PC-3 (cell line): ENCODE results near the gene ELMO3. TPM values are rescaled to one million over a fixed set of nuclear protein-coding genes. Genes with fewer than 3 reads are reported as not detected.

Experiments used
- ATAC-seq: fragments of 200-7000 bp; cut with Tn5 transposase; 2 replicates; pipeline ENCODE4 v1.9.1; 2020; ENCODE audit warnings: mild to moderate bottlenecking, moderate library complexity
- BruUV-seq: library from RNA; stranded (reverse); fragments of 400-500 nt; replicated peaks from 2 replicates; lab custom pipeline; 2021; lab: Mats Ljungman, UMichigan
- CTCF ChIA-PET: fragments of 300-600 bp; sonication (Branson Sonifier 250); formaldehyde crosslinking; loops from one replicate; lab custom pipeline; 2022; ENCODE audit warnings: antibody characterized with exemption; lab: Charles Lee
- POLR2A ChIA-PET: fragments of 300-600 bp; sonication (Branson Sonifier 250); formaldehyde crosslinking; loops from one replicate; lab custom pipeline; 2022; ENCODE audit warnings: antibody characterized with exemption; ENCODE audit not compliant: unreplicated experiment; lab: Charles Lee
- DNase-seq: peaks from one replicate; pipeline ENCODE4 v3.0.0-alpha.2; 2015
- H2AFZ ChIP-seq: fragments of 300-600 bp; sonication (generic); 2 replicates; pipeline ENCODE4 v1.6.0; 2016; ENCODE audit warnings: antibody characterized with exemption, low read length
- H3F3A ChIP-seq: fragments of 300-600 bp; sonication (generic); one replicate; pipeline ENCODE4 v1.6.0; 2017; ENCODE audit warnings: antibody characterized with exemption, low read length, control low read depth, mild to moderate bottlenecking; ENCODE audit not compliant: unreplicated experiment
- H3K27ac ChIP-seq: fragments of 300-600 bp; sonication (generic); 2 replicates; pipeline ENCODE4 v1.5.1; 2016; ENCODE audit warnings: mild to moderate bottlenecking, low read length
- H3K27me3 ChIP-seq: fragments of 300-600 bp; sonication (generic); 2 replicates; pipeline ENCODE4 v1.6.1; 2016; ENCODE audit warnings: low read length, mixed read lengths
- H3K36me3 ChIP-seq: fragments of 300-600 bp; sonication (generic); 2 replicates; pipeline ENCODE4 v1.6.1; 2016; ENCODE audit warnings: low read depth, mixed run types, low read length, mixed read lengths
- H3K4me1 ChIP-seq: fragments of 300-600 bp; sonication (generic); 2 replicates; pipeline ENCODE4 v1.5.1; 2016; ENCODE audit warnings: low read length; ENCODE audit not compliant: insufficient read depth
- H3K4me2 ChIP-seq: fragments of 300-600 bp; sonication (generic); 2 replicates; pipeline ENCODE4 v1.6.0; 2016; ENCODE audit warnings: low read length
- H3K4me3 ChIP-seq: fragments of 300-600 bp; sonication (generic); 2 replicates; pipeline ENCODE4 v1.5.1; 2016; ENCODE audit warnings: mild to moderate bottlenecking, low read length, mixed read lengths
- H3K79me2 ChIP-seq: fragments of 300-600 bp; sonication (generic); 2 replicates; pipeline ENCODE4 v1.6.1; 2017; ENCODE audit warnings: low read length, mixed read lengths
- H3K9ac ChIP-seq: fragments of 300-600 bp; sonication (generic); 2 replicates; pipeline ENCODE4 v1.6.0; 2016; ENCODE audit warnings: mild to moderate bottlenecking, low read length
- H3K9me2 ChIP-seq: fragments of 300-600 bp; sonication (generic); replicated peaks from 2 replicates; pipeline ENCODE4 v1.6.1; 2016; ENCODE audit warnings: mixed run types, low read length, mixed read lengths
- H3K9me3 ChIP-seq: fragments of 300-600 bp; sonication (generic); 2 replicates; pipeline ENCODE4 v1.6.1; 2016; ENCODE audit warnings: low read length, mixed read lengths
- H4K20me1 ChIP-seq: fragments of 300-600 bp; sonication (generic); 2 replicates; pipeline ENCODE4 v1.6.1; 2016; ENCODE audit warnings: low read length, mixed read lengths
- EZH2 ChIP-seq: fragments of 300-600 bp; sonication (generic); IDR thresholded peaks from one replicate; pipeline ENCODE4 v1.6.1; 2017; ENCODE audit warnings: antibody characterized with exemption, mild to moderate bottlenecking, low read length; ENCODE audit not compliant: unreplicated experiment
- EZH2phosphoT487 ChIP-seq: fragments of 300-600 bp; sonication (generic); IDR thresholded peaks from 2 replicates; pipeline ENCODE4 v1.6.1; 2018; ENCODE audit warnings: mild to moderate bottlenecking, antibody characterized with exemption, low read length, borderline replicate concordance
- intact Hi-C: fragments of 100-400 bp; cut with micrococcal nuclease; formaldehyde crosslinking; loops from 2 replicates; pipeline ENCODE4 v1.9.0; 2023
- total RNA-seq: library from RNA; depleted of rRNA; stranded (reverse); fragments of >200 nt; gene quantifications from 2 replicates; pipeline ENCODE4 v1.2.3, GENCODE V29; 2014
- TF ChIP-seq, protein P1 (sequence below): fragments of 300-600 bp; sonication (generic); conservative IDR thresholded peaks from 2 replicates; pipeline ENCODE4 v1.5.1; 2017; ENCODE audit warnings: antibody characterized with exemption, low read depth, mild to moderate bottlenecking, low read length

The ELMO3 gene
- total RNA-seq, 1 experiment from 2014 or later, result 2.2 TPM

DNA sequence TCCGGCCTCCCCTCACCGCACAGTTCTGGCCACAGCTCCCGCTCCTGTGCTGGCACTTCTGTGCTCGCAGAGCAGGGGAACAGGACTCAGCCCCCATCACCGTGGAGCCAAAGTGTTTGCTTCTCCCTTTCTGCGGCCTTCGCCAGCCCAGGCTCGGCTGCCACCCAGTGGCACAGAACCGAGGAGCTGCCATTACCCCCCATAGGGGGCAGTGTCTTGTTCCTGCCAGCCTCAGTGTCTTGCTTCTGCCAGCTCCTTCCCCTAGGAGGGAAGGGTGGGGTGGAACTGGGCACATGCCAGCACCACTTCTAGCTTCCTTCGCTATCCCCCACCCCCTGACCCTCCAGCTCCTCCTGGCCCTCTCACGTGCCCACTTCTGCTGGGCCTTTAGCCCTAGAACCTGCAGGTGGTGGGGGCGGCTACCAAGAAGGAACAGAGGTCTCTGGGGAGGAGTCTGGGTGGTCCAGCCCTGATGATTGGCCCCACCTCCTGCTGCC, 645 bp upstream of the ELMO3 start:
- POLR2A ChIA-PET, result interaction anchor here (0.6 kb wide), 2 partner anchors 70 to 1498 kb away, joined by 4 to 15 read pairs; no protein-coding TSS in a partner anchor
- no peaks in the 10 kb centered on the region; the same call in none of the 2 replicates for H4K20me1 ChIP-seq
- BruUV-seq, result no TSS peak
- intact Hi-C loops, result loop anchor here (10.0 kb wide), 1 partner anchor 47 kb away; the partner anchor contains the start of genes FHOD1 and SLC9A5
- no peak overlapping the region for H2AFZ ChIP-seq
- CTCF ChIA-PET, result interaction anchor here (0.9 to 2.3 kb wide), 3 partner anchors 29 to 49 kb away, joined by 3 to 9 read pairs (median 5); partner anchors contain the start of gene TMEM208
- no peak overlapping the region for H3K9ac ChIP-seq
- H3K9me3 ChIP-seq, result no peaks in the 10 kb centered on the region
- H3K9me2 ChIP-seq, result no peaks in the 10 kb centered on the region
- no peak overlapping the region for H3K4me2 ChIP-seq
- TF ChIP-seq EZH2, result no peak
- TF ChIP-seq, protein P1, sequence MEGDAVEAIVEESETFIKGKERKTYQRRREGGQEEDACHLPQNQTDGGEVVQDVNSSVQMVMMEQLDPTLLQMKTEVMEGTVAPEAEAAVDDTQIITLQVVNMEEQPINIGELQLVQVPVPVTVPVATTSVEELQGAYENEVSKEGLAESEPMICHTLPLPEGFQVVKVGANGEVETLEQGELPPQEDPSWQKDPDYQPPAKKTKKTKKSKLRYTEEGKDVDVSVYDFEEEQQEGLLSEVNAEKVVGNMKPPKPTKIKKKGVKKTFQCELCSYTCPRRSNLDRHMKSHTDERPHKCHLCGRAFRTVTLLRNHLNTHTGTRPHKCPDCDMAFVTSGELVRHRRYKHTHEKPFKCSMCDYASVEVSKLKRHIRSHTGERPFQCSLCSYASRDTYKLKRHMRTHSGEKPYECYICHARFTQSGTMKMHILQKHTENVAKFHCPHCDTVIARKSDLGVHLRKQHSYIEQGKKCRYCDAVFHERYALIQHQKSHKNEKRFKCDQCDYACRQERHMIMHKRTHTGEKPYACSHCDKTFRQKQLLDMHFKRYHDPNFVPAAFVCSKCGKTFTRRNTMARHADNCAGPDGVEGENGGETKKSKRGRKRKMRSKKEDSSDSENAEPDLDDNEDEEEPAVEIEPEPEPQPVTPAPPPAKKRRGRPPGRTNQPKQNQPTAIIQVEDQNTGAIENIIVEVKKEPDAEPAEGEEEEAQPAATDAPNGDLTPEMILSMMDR, result peak; percentile 70
- ATAC-seq, result peak; percentile 77
- H3K79me2 ChIP-seq, result peaks cover 17% of the 10 kb centered on the region
- peak; percentile 30 for DNase-seq
- peaks cover 6% of the 10 kb centered on the region for H3K4me1 ChIP-seq
- H3K27me3 ChIP-seq, result no peaks in the 10 kb centered on the region
- no peak overlapping the region for H3K27ac ChIP-seq
- no peaks in the 10 kb centered on the region for H3F3A ChIP-seq
- H3K4me3 ChIP-seq, result no peak overlapping the region
- H3K36me3 ChIP-seq, result peaks cover 18% of the 10 kb centered on the region; the same call in 1 of the 2 replicates

DNA sequence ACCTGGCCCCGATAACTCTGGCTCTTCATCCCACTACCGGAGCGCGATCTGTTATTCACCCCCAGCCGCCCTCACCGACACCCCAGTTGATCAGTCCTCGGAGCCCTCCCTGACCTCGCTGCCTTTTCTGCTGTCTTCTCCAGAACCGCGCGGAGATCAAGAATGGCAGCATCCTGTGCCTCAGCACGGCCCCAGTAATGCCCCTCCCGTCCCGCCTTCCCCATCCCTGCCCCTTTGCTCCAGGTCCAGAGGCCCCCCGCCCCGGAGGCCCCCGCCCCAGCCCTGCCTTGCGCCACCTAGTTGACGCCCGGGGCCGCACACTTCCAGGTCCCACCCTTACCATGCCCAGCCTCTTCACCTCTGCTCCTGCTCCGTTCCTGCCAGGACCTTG, 872 bp downstream of the ELMO3 start:
- no peaks in the 10 kb centered on the region for H3F3A ChIP-seq
- H3K9me2 ChIP-seq, result no peaks in the 10 kb centered on the region
- no peaks in the 10 kb centered on the region; the same call in 1 of the 2 replicates for H4K20me1 ChIP-seq
- ChIA-PET CTCF (no interaction called here), POLR2A (no interaction called here)
- H3K36me3 ChIP-seq, result peaks cover 12% of the 10 kb centered on the region; the same call in 1 of the 2 replicates
- no peak overlapping the region for H3K4me2 ChIP-seq
- H3K4me1 ChIP-seq, result no peaks in the 10 kb centered on the region
- no peak for DNase-seq
- H3K79me2 ChIP-seq, result peaks cover 2% of the 10 kb centered on the region; the same call in 1 of the 2 replicates
- no peak for ATAC-seq
- H3K27me3 ChIP-seq, result no peaks in the 10 kb centered on the region
- H3K4me3 ChIP-seq, result no peak overlapping the region
- no TSS peak for BruUV-seq
- no peaks in the 10 kb centered on the region for H3K9me3 ChIP-seq
- no peak overlapping the region for H3K27ac ChIP-seq
- no peak for TF ChIP-seq EZH2
- TF ChIP-seq, protein P1, result no peak
- TF ChIP-seq EZH2phosphoT487, result no peak
- no peak overlapping the region for H3K9ac ChIP-seq
- no peak overlapping the region for H2AFZ ChIP-seq
- intact Hi-C loops, result loop anchor here (10.0 kb wide), 1 partner anchor 45 kb away; the partner anchor contains the start of genes FHOD1 and SLC9A5

DNA sequence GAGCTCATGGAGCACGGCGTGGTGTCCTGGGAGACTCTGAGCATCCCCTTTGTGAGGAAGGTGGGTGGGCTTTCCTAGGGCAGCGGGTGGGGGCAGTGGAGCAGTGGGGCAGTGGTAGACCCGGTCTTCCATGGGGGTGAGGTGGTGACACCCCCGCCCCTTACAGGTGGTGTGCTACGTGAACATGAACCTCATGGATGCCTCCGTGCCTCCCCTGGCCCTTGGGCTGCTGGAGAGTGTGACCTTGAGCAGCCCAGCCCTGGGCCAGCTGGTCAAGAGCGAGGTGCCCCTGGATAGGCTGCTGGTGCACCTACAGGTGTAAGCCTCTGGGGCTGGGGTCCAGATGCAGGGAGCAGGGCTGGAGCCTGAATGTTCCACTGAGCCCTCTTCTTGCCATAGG, 1.6 kb downstream of the ELMO3 start:
- Histone ChIP-seq H3K4me3 (no peak overlapping the region), H3K4me2 (no peak overlapping the region), H3K79me2 (no peaks in the 10 kb centered on the region), H3K9ac (no peak overlapping the region), H3K4me1 (no peaks in the 10 kb centered on the region), H4K20me1 (no peaks in the 10 kb centered on the region; the same call in 1 of the 2 replicates), H3F3A (no peaks in the 10 kb centered on the region), H3K27me3 (no peaks in the 10 kb centered on the region), H2AFZ (no peak overlapping the region), H3K27ac (no peak overlapping the region), H3K9me3 (no peaks in the 10 kb centered on the region), H3K36me3 (peaks cover 10% of the 10 kb centered on the region; the same call in 1 of the 2 replicates), H3K9me2 (no peaks in the 10 kb centered on the region)
- ChIA-PET CTCF (no interaction called here), POLR2A (no interaction called here)
- ATAC-seq, result no peak
- no peak for DNase-seq
- intact Hi-C loops, result no loop called here
- TF ChIP-seq, protein P1, result no peak
- no peak for TF ChIP-seq EZH2phosphoT487
- TF ChIP-seq EZH2, result no peak
- BruUV-seq, result no TSS peak
